HG03039 (cell line): Measurements from ENCODE around the gene FST.
A peak's percentile ranks its signal among the peaks of the same experiment; 100 is the strongest.

ENCODE experiments used
- ATAC-seq: cut with Tn5 transposase; IDR thresholded peaks from one replicate; pipeline ENCODE4 v1.9.1; 2021; ENCODE audit warnings: mild to moderate bottlenecking, moderate library complexity; ENCODE audit not compliant: unreplicated experiment

FST gene

DNA sequence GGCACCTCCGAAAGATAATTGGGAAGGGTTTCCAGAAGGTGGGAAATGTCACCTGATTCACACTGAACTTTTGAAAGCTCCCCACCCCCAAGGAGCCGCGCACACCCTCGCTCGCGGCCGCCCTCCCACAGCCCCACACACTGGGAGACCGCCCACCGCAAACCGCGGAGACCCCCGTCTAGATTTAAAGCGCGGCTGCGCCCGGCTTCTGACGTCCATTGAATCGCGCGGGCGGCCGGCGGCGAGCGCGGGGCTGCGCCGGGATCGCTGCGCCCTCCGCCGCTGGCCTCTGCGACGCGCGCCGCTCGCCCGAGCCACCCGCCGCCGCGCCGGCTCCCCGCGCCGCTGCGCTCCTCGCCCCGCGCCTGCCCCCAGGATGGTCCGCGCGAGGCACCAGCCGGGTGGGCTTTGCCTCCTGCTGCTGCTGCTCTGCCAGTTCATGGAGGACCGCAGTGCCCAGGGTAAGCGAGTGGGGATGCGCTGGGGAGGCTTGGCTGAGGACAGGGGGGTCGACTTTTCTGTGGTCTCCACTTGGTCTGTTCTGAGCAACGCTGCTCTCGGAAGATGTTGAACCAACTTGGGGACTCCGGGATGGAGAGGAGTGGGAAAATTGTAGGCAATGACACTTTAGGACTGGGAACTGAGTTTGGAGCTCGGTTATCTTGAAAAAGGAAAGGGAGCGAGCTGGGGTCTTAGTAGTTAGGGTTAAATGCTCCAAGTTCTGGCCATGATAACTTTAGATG lies at the start of gene FST:
Gene FST (plus strand): TSS at position 214 of the 743 bp plus-strand sequence. CDS start 163 bp downstream, at position 377.
- ATAC-seq = no peak

GRCh38 chr5:53431665-53432064 lies 48.8 kb upstream of the FST start:
- no peak for ATAC-seq

DNA sequence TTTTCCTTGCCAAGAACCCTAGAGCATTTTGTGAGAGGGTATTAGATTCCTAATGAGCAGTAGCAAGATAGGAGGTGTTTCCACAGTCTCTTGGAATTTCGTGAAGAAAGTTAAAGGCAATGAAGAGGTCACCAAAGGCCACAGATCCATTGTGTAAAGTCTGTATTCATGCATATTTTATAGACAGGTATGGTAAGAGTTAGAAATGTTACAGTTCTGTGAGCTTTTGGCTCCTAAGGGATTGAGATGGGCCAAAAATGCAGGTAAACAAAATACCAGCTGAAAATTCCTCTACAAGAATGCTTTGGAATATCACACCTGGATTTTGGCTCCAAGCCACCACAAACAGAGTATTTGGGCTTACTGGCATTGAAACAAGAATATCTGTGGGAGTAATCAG lies 47.4 kb upstream of the FST start:
- ATAC-seq = no peak

DNA sequence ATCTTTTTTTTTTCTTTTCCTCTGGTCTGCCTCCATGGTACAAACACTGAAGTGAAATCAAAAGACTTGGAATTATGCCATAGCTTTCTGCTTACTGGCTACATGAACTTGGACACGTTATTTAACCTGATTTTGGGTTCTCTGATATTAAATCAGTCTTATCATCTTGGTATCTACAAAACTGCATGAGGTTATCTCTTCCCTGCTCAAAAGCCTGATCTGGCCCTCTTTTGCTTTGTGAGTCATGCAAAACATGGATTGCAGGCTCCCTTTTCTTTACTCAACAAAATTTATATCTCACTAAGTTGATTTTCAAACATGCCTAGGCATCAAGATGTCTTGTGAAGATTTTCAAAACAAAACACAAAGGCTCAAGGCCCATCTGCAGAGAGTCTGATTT lies 45.9 kb upstream of the FST start:
- ATAC-seq = no peak

DNA sequence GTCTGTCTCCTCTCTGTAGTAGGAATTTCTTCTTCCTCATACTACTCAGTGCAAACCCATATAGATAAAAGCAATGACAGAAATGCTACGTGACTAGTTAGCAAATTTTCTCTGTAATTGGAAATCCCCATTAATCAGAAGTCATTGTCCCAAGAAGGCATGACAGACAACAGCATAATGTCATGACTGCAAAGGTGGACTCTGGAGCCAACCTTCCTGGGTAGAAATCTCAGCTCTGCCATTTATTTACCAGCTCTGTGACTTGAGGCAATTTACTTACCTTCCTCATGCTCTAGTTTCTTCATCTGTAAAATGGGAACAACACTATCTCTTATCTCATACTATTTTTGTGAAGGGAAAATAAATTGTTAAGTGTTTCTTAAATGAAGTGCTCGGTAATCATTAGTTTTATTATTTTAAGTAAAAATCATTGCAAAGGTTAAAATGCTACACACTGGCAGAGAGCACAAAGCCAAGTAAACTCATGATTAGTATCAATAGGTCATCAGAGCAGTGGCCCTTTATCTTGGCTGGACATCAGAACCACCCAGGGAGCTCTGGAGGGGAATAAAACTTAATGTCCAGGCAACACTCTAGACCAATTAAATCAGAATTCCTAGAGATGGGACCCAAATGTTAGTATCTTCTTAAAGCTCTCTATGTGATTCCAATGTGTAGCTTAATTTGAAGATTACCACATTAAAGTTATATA lies 43.8 kb upstream of the FST start:
- ATAC-seq = no peak

GRCh38 chr5:53438079-53438478 lies 42.4 kb upstream of the FST start:
- ATAC-seq = no peak

GRCh38 chr5:53438486-53439472 lies 41.6 kb upstream of the FST start:
- no peak for ATAC-seq

GRCh38 chr5:53442961-53443360 lies 37.5 kb upstream of the FST start:
- no peak for ATAC-seq

DNA sequence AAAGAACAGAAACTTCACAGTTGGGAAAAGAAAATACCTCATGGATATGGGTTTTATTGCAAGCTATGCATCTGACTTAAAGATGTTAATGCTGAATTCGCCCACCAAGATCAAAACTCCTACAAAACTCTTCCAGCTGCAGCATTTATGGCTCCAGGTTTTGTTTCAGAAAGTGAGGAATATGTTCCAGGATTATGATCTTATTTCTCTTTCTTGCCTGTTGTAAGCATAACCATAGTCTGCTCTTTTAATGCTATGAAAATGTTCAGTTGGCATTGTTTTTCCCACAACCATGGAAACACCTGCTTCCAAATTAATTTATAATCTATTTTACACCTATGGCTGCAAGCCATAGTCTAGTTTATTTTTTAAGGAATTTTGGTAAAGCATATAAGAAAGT lies 34.9 kb upstream of the FST start:
- no peak for ATAC-seq

GRCh38 chr5:53446908-53447307 lies 33.5 kb upstream of the FST start:
- no peak for ATAC-seq

DNA sequence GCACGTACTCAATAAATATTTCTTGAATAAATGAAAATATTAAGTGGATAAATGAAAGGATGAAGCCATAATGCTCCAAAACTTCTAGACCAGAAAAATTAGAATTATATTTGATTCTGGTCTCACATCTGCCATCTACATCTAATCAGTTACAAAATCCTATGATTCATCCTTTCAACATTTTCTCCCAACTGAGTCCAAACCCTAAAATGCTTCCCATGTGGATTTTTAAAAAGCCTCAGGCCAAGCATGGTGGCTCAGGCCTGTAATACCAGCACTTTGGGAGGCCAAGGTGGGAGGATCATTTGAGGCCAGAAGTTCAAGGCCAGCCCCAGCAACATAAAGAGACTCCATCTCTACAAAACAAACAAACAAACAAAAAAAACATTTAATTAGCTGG lies 31.6 kb upstream of the FST start:
- ATAC-seq = no peak

DNA sequence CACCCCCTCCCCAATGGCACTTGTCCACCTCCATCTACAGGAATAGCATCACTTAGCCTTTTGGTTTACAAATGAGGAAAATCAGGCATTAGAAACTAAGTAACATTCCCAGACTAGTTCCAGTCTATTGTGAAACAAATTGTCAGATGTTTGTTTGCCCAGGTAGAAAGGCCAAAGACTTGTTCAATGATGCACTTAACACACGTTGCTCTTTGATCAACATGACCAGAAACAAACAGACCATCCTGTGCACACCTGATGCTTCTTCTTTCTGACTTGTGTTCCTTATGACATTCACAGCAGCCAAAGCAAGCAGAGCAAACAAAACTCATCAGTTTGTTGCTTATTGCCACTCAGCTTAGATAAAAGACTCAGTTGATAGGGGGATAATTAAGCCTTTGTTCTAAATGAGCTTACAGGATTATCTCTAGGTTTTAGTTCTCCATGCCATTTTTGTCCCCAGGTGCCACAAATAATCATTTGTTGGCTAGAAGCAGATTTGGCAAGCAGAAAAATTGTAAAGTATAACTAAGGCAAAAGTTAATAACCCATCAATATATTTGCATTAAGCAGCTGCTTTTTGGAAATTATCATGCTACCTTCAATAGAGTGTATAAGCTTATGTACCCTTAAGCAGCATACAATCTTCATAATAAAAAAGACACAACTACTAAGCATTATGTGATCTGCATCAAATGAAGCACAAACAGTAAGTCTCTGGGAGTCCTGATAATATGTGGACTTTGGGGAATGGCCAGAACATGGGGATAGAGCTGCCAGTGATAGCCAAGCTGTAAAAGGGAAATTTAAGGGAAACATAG lies 26.3 kb upstream of the FST start:
- no peak for ATAC-seq

GRCh38 chr5:53454719-53455000 lies 25.8 kb upstream of the FST start:
- no peak for ATAC-seq

DNA sequence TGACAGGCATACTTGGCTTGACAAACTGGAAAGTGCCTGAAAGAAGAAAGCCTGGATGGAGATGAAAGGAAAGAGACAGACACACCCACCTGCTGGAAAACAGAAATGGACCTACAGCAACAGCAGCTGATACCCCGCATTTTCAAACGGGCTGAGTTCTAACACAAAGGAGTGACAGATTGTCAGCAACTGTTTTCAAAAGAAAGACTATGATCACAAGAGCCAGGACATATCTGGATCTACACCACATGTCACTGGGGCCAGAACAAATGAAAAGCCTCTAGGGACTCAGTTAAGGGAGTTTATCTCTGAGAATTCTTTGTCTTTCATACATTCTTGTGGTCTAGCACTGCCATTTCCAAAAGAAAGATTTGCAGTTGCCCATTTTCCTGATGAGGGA lies 24.1 kb upstream of the FST start:
- no peak for ATAC-seq

DNA sequence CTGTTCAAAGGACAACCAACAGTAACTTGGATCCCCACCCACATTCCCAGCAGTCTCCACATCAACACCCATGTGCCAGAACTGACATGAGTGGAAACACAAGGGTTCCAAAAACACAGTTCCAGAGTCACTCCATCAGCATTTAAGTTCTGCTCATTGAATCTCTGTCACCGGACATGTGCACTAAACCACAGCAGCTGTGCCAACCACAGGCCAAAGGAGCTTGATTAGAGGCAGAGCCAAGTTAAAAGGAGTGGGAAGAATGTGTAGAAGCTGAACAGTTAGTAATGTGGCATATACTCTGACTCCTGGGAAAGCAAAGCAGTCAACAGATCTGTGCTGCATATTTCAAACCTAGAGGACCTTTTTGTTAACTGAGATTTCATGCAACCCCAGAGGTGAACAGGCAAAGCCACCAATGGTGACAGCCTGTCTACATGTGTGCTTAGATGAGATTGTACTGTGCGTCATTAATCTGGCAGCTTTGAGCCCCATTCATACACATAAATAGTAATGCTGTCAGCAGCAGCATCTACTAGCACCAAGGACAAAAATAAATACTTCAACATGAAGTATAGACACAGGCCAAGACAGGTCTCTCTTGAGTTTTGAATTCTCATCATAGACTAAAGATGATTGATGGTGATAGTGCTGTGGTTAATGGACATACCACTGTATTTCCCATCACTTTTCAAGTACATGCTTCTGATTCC lies 16.4 kb upstream of the FST start:
- no peak for ATAC-seq

DNA sequence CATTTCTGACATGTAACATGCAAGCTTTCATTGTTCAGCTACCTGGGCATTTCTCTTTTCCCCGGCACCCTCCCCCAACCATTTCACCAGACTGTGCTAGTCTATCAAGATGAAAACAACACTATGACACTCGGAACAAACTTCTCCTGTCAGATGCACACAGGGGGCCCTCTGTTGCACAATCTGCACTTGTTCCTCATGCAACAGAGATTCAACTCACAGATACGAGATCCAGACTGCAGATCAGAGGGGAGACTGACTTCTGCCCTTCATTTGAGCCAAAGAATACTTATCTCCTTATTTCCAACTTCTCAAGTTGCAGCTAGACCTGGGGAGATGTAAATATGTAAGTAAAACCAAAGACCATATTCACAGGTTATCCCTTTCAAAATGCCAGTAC lies 15.7 kb upstream of the FST start:
- ATAC-seq = no peak

DNA sequence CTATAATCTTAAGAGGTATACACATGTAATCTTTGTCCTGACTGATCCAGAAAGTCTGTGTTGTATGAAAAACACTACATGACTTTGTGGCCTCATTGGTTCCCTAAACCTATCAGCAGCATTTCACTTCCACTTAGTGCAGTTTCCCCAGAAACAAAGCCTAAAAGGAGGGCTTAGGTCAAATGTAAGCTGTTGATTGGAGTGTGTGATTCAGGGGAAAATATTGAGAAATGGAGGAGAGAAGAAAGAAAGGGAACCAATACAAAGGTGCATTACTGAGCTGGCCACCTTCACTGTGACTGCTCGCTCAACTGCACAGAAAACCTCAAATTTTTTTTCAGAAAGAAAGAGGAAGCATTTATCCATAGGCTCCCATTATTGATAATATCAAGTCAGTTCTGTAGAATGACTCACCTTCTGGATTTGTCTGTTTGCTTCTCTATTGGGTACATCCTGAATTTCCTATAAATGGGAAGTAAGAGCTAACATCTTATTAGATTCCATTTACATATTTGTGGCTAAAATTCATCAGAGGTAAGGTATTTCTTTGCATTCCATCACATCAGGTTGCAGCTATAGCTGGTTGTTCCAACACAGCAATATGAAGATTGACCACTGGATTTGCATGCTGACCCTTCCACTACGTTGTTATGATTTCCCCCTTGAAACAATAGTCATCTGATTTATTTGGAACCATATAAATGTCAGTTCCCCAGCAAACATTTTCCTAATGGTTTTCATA lies 10.3 kb upstream of the FST start:
- peak; percentile 48 for ATAC-seq

- no peak for ATAC-seq
Observed at GRCh38 chr5:53472279-53472678, 8.2 kb upstream of the FST start.

- ATAC-seq = no peak
Observed at GRCh38 chr5:53472720-53473510, 7.5 kb upstream of the FST start.
